GM12878 (cell line): ENCODE measurements around the gene ACVR1B. TPM values are rescaled to one million over a fixed set of nuclear protein-coding genes. Genes with fewer than 3 reads are reported as not detected.

Experiments used
- ATAC-seq: fragments of 200-7000 bp; cut with Tn5 transposase; 3 replicates; pipeline ENCODE4 v1.9.1; 2020; ENCODE audit warnings: mild to moderate bottlenecking, moderate library complexity
- BruUV-seq: library from RNA; stranded (reverse); fragments of 400-500 nt; replicated peaks from 2 replicates; lab custom pipeline; 2021; lab: Mats Ljungman, UMichigan
- CTCF ChIA-PET: fragments of 300-600 bp; sonication (Branson Sonifier 250); formaldehyde crosslinking; extraction: SDS; loops from one replicate; lab custom pipeline; 2021; ENCODE audit warnings: inconsistent platforms; lab: Yijun Ruan, JAX
- POLR2A ChIA-PET: fragments of 350-600 bp; formaldehyde crosslinking; extraction: SDS; loops from one replicate; lab custom pipeline; 2021; ENCODE audit warnings: inconsistent platforms; lab: Charles Lee
- RAD21 ChIA-PET: fragments of 300-600 bp; sonication (Branson Sonifier 250); formaldehyde crosslinking; loops from one replicate; lab custom pipeline; 2023; ENCODE audit warnings: antibody characterized with exemption; ENCODE audit not compliant: unreplicated experiment; lab: Charles Lee
- SMC1A ChIA-PET: fragments of 300-600 bp; sonication (Branson Sonifier 250); formaldehyde crosslinking; loops from one replicate; lab custom pipeline; 2023; ENCODE audit not compliant: unreplicated experiment, uncharacterized antibody; lab: Charles Lee
- DNase-seq: peaks from one replicate; pipeline ENCODE4 v3.0.0-alpha.2; 2011; ENCODE audit warnings: low read depth, low spot score
- FAIRE-seq: peaks from 3 replicates; lab custom pipeline; 2011; peaks lifted over from hg19 to GRCh38; lab: Jason Lieb, UNC
- H2AFZ ChIP-seq: 2 replicates; pipeline ENCODE4 v1.6.0; 2011; ENCODE audit warnings: low read depth, low read length, control low read depth; ENCODE audit not compliant: control insufficient read depth
- H3K27ac ChIP-seq: 2 replicates; pipeline ENCODE4 v1.5.1; 2011; ENCODE audit warnings: control low read depth; ENCODE audit not compliant: control insufficient read depth, insufficient read depth
- H3K27me3 ChIP-seq, 2 experiments: replicated peaks in 1 of 2; 2 replicates each; pipeline versions ENCODE4 v1.6.0 to v1.6.1; 2011; ENCODE audit warnings: low read length in 1 of 2; ENCODE audit not compliant: control insufficient read depth in 2 of 2, insufficient read depth in 2 of 2
- H3K36me3 ChIP-seq, 2 experiments: 2 replicates each; pipeline ENCODE4 v1.5.1; 2011; ENCODE audit warnings: low read length in 1 of 2; ENCODE audit not compliant: control insufficient read depth in 2 of 2, insufficient read depth in 2 of 2
- H3K4me1 ChIP-seq: 2 replicates; pipeline ENCODE4 v1.6.1; 2011; ENCODE audit warnings: mild to moderate bottlenecking, low read length, moderate library complexity, mixed read lengths; ENCODE audit not compliant: control insufficient read depth, insufficient read depth
- H3K4me2 ChIP-seq: 2 replicates; pipeline ENCODE4 v1.6.0; 2011; ENCODE audit warnings: control low read depth; ENCODE audit not compliant: control insufficient read depth, insufficient read depth
- H3K4me3 ChIP-seq: fragments of 200-600 bp; sonication (generic); 2 replicates; pipeline ENCODE4 v1.5.1; 2016
- H3K79me2 ChIP-seq: 2 replicates; pipeline ENCODE4 v1.6.0; 2011; ENCODE audit warnings: low read length; ENCODE audit not compliant: control insufficient read depth, insufficient read depth
- H3K9ac ChIP-seq: 2 replicates; pipeline ENCODE4 v1.8.0; 2011; ENCODE audit warnings: low read length, control low read depth, mixed read lengths; ENCODE audit not compliant: control insufficient read depth, insufficient read depth
- H3K9me3 ChIP-seq: replicated peaks from 3 replicates; pipeline ENCODE4 v1.5.1; 2011; ENCODE audit warnings: mild to moderate bottlenecking, low read length; ENCODE audit not compliant: control insufficient read depth, insufficient read depth
- H4K20me1 ChIP-seq: 2 replicates; pipeline ENCODE4 v1.6.0; 2011; ENCODE audit not compliant: control insufficient read depth, insufficient read depth
- ATF2 ChIP-seq: IDR thresholded peaks from 2 replicates; pipeline ENCODE4 v1.6.1; 2012; ENCODE audit warnings: low read length, inconsistent platforms
- IRF4 ChIP-seq: IDR thresholded peaks from 2 replicates; pipeline ENCODE4 v1.6.1; 2011; ENCODE audit warnings: low read depth, low read length
- RAD51 ChIP-seq: fragments of 450-650 bp; IDR thresholded peaks from 2 replicates; pipeline ENCODE4 v1.6.1; 2016; ENCODE audit warnings: moderate library complexity, mild to moderate bottlenecking, inconsistent platforms
- RELB ChIP-seq: fragments of 450-650 bp; IDR thresholded peaks from 2 replicates; pipeline ENCODE4 v1.6.1; 2017; ENCODE audit warnings: low read depth, mild to moderate bottlenecking, moderate library complexity
- SPI1 ChIP-seq: IDR thresholded peaks from 2 replicates; pipeline ENCODE4 v1.6.1; 2011; ENCODE audit warnings: low read depth, mild to moderate bottlenecking, low read length, moderate library complexity, borderline replicate concordance; ENCODE audit not compliant: insufficient read depth
- TCF7 ChIP-seq: IDR thresholded peaks from 2 replicates; pipeline ENCODE4 v1.6.1; 2014; ENCODE audit warnings: antibody characterized with exemption, borderline replicate concordance
- ZBTB33 ChIP-seq: fragments of 450-650 bp; IDR thresholded peaks from 2 replicates; pipeline ENCODE4 v1.6.1; 2017; ENCODE audit warnings: mild to moderate bottlenecking
- ZNF217 ChIP-seq: fragments of 450-650 bp; IDR thresholded peaks from 2 replicates; pipeline ENCODE4 v1.6.1; 2017; ENCODE audit warnings: antibody characterized with exemption, mild to moderate bottlenecking
- WGBS: methylation state at CpG from one replicate; pipeline ENCODE4 v1.1.6; 2016; ENCODE audit warnings: low lambda C conversion rate; ENCODE audit not compliant: insufficient replicate concordance, insufficient coverage; ENCODE audit errors: missing lambda C conversion rate; 5-methylcytosine and 5-hydroxymethylcytosine counted together
- in situ Hi-C: fragments of 300-500 bp; cut with MboI; formaldehyde crosslinking; loops from 9 replicates; pipeline ENCODE4 v1.14.3; 2018; ENCODE audit warnings: mixed read lengths
- intact Hi-C: fragments of 100-400 bp; cut with micrococcal nuclease; formaldehyde crosslinking; loops from one replicate; pipeline ENCODE4 v1.14.2; 2022; ENCODE audit not compliant: unreplicated experiment
- polyA plus RNA-seq, 11 experiments: library from polyadenylated mRNA; depleted of rRNA in 4 of 11; unstranded in 6 of 11; stranded (reverse) in 5 of 11; fragments of >200 nt; fragmentation: Nextera tagmentation in 4 of 11; fragmentation: Illumina TruSeq in 1 of 11; extraction: Ambion mirVana in 4 of 11; extraction: Trizol in 1 of 11; gene quantifications; 1 replicate in 1 of 11; 2 replicates in 10 of 11; pipeline versions ENCODE4 v1.2.1 to v1.2.3, GENCODE V29; 2011 to 2016; ENCODE audit warnings: inconsistent platforms in 2 of 11, missing spikeins in 2 of 11, low read depth in 1 of 11
- total RNA-seq, 4 experiments: library from RNA; depleted of rRNA in 3 of 4; stranded (reverse); fragments of >200 nt in 3 of 4; fragmentation: Illumina TruSeq in 1 of 4; extraction: Trizol in 1 of 4; gene quantifications; 2 replicates each; pipeline versions ENCODE4 v1.2.1 to v1.2.3, GENCODE V29; 2013 to 2021

Gene ACVR1B
- total and polyA plus RNA-seq, 10 of the 15 experiments (the other 5 are each of a cell fraction or from before 2014, with no cell fraction given), result 0.02 to 0.69 (median 0.16) TPM; not detected in 2

DNA sequence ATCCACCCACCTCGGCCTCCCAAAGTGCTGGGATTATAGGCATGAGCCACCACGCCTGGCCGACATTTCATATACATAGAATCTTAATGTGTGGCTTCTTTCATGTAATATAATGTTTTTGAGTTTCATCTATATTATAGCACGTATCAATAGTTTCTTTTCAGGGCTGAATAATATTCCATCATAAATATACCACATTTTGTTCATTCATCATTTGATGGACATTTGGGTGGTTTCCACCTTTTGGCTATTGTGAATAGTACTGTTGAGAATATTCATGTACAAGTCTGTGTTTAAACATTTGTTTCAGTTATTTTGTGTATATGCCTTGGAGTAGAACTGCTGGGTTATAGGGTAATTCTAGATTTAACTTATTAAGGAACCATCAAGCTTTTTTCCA, 12.0 kb downstream of the ACVR1B start:
- TF ChIP-seq IRF4, result no peak
- TF ChIP-seq, all 136 proteins: peak for 0
- Histone ChIP-seq H4K20me1 (no peaks in the 10 kb centered on the region), H3K9ac (no peak overlapping the region), H3K4me1 (no peaks in the 10 kb centered on the region), H2AFZ (no peak overlapping the region), H3K36me3 (no peaks in the 10 kb centered on the region), H3K9me3 (no peaks in the 10 kb centered on the region; the same call in 2 of the 3 replicates), H3K27ac (no peak overlapping the region), H3K4me2 (no peak overlapping the region), H3K4me3 (no peak overlapping the region), H3K79me2 (no peaks in the 10 kb centered on the region), H3K27me3 (peaks cover 0 to 3% of the 10 kb centered on the region in 2 experiments; a peak in 1 of 4 replicates)
- DNase-seq (no peak), ATAC-seq (no peak), FAIRE-seq (no peak)
- 69% methylated on average over 4 of the region's 4 CpGs for WGBS
- CTCF ChIA-PET, result no interaction called here
- SMC1A ChIA-PET, result no interaction called here
- BruUV-seq, result no TSS peak
- in situ Hi-C loops, result no loop called here
- RAD21 ChIA-PET, result no interaction called here
- intact Hi-C loops, result no loop called here
- POLR2A ChIA-PET, result no interaction called here

DNA sequence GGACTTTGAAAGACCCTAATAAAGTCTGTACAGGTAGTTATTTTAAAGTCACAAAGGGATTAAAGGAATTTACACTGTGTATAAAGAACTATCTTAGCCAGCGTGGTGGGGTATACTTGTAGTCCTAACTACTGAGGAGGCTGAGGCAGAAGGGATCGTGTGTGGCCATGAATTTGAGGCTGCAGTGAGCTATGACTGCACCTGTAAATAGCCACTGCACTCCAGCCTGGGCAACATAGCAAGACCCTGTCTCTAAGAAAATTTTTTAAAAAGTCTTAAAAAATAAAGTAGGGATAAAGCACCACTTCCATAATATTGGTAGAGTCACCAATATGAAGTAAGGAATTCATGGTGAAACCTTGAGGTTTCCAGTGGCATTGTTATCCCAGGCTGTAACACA, 18.1 kb downstream of the ACVR1B start:
- H3K27ac ChIP-seq, result no peak overlapping the region
- ChIA-PET SMC1A (no interaction called here), POLR2A (no interaction called here), RAD21 (no interaction called here), CTCF (interaction anchor here (0.7 to 3.8 kb wide), 5 partner anchors 7 to 149 kb away, joined by 3 to 18 read pairs (median 4); no protein-coding TSS in a partner anchor)
- peaks cover 0 to 3% of the 10 kb centered on the region in 2 experiments; a peak in 3 of 4 replicates for H3K27me3 ChIP-seq
- H2AFZ ChIP-seq, result no peak overlapping the region
- DNase-seq (no peak), ATAC-seq (no peak), FAIRE-seq (no peak)
- H3K4me3 ChIP-seq, result no peak overlapping the region
- H4K20me1 ChIP-seq, result no peaks in the 10 kb centered on the region
- 32% methylated on average over 2 of the region's 2 CpGs for WGBS
- intact Hi-C loops, result no loop called here
- in situ Hi-C loops, result no loop called here
- H3K9ac ChIP-seq, result no peak overlapping the region
- H3K4me1 ChIP-seq, result peaks cover 30% of the 10 kb centered on the region
- H3K9me3 ChIP-seq, result no peaks in the 10 kb centered on the region; the same call in 2 of the 3 replicates
- no TSS peak for BruUV-seq
- H3K79me2 ChIP-seq, result no peaks in the 10 kb centered on the region
- no peak overlapping the region for H3K4me2 ChIP-seq
- no peaks in the 10 kb centered on the region for H3K36me3 ChIP-seq
- TF ChIP-seq TCF7 (no peak), ZNF217 (no peak), RAD51 (no peak), ZBTB33 (no peak), SPI1 (no peak), RELB (no peak), ATF2 (no peak)
